MM.1S (cell line): ENCODE data around the gene KHDC4.
A peak's percentile ranks its signal among the peaks of the same experiment; 100 is the strongest.

Source experiments
- DNase-seq: peaks from one replicate; pipeline ENCODE4 v3.0.0-alpha.2; 2015
- H2AFZ ChIP-seq: fragments of 300-600 bp; sonication (generic); 2 replicates; pipeline ENCODE4 v1.6.0; 2016; ENCODE audit warnings: antibody characterized with exemption, low read length
- H3F3A ChIP-seq: fragments of 300-600 bp; sonication (generic); 2 replicates; pipeline ENCODE4 v1.6.1; 2016; ENCODE audit warnings: mild to moderate bottlenecking, antibody characterized with exemption, low read length, moderate library complexity, mixed read lengths; ENCODE audit not compliant: insufficient read depth
- H3K27ac ChIP-seq: fragments of 300-600 bp; sonication (generic); 2 replicates; pipeline ENCODE4 v1.5.1; 2016; ENCODE audit warnings: mild to moderate bottlenecking, low read length
- H3K27me3 ChIP-seq: fragments of 300-600 bp; sonication (generic); replicated peaks from 2 replicates; pipeline ENCODE4 v1.6.0; 2016; ENCODE audit warnings: low read length; ENCODE audit not compliant: insufficient read depth
- H3K36me3 ChIP-seq: fragments of 300-600 bp; sonication (generic); replicated peaks from 2 replicates; pipeline ENCODE4 v1.6.1; 2016; ENCODE audit warnings: mild to moderate bottlenecking, low read length, mixed read lengths; ENCODE audit not compliant: insufficient read depth
- H3K4me1 ChIP-seq: fragments of 300-600 bp; sonication (generic); 2 replicates; pipeline ENCODE4 v1.6.1; 2016; ENCODE audit warnings: low read length, mixed read lengths
- H3K4me2 ChIP-seq: fragments of 300-600 bp; sonication (generic); 2 replicates; pipeline ENCODE4 v1.6.0; 2016; ENCODE audit warnings: low read depth, low read length
- H3K4me3 ChIP-seq: fragments of 300-600 bp; sonication (generic); 2 replicates; pipeline ENCODE4 v1.5.1; 2016; ENCODE audit warnings: low read length, mixed read lengths
- H3K79me2 ChIP-seq: fragments of 300-600 bp; sonication (generic); 2 replicates; pipeline ENCODE4 v1.6.1; 2016; ENCODE audit warnings: mixed run types, low read length, mixed read lengths
- H3K9ac ChIP-seq: fragments of 300-600 bp; sonication (generic); 2 replicates; pipeline ENCODE4 v1.6.1; 2016; ENCODE audit warnings: low read length, mixed read lengths
- H3K9me2 ChIP-seq: fragments of 300-600 bp; sonication (generic); replicated peaks from 2 replicates; pipeline ENCODE4 v1.6.1; 2016; ENCODE audit warnings: mild to moderate bottlenecking, low read length, mixed read lengths; ENCODE audit not compliant: insufficient read depth
- H3K9me3 ChIP-seq: fragments of 300-600 bp; sonication (generic); replicated peaks from 2 replicates; pipeline ENCODE4 v1.6.1; 2016; ENCODE audit warnings: mild to moderate bottlenecking, low read length, mixed read lengths; ENCODE audit not compliant: insufficient read depth
- H4K20me1 ChIP-seq: fragments of 300-600 bp; sonication (generic); 2 replicates; pipeline ENCODE4 v1.6.1; 2016; ENCODE audit warnings: mild to moderate bottlenecking, low read length, moderate library complexity, mixed read lengths; ENCODE audit not compliant: insufficient read depth
- CTCF ChIP-seq: fragments of 300-600 bp; sonication (generic); IDR thresholded peaks from 2 replicates; pipeline ENCODE4 v1.5.1; 2016; ENCODE audit warnings: antibody characterized with exemption, low read length, mixed read lengths
- EZH2 ChIP-seq: fragments of 300-600 bp; sonication (generic); optimal IDR thresholded peaks from 2 replicates; pipeline ENCODE3; 2017; ENCODE audit warnings: low read depth, mild to moderate bottlenecking, antibody characterized with exemption, low read length, mixed read lengths
- EZH2phosphoT487 ChIP-seq: fragments of 300-600 bp; sonication (generic); IDR thresholded peaks from 2 replicates; pipeline ENCODE4 v1.6.1; 2018; ENCODE audit warnings: antibody characterized with exemption, low read length

KHDC4 gene

DNA sequence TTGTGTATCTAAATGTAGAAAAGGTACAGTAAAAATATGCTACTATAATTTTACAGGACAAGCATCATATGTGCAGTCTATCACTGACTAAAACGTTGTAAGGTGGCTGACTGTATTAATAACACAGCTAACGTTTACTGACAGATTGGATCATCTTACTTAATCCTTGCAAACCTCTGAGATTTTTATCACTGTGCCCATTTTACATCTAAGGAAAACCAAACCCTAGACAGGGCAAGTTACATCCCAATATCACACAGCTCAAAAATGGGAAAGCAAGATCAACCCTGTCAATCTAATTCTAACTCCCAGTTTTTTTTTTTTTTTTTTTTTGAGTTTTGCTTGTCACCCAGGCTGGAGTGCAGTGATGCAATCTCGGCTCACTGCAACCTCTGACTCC is 15.6 kb downstream of the KHDC4 start:
- no peak overlapping the region for H3K27ac ChIP-seq
- H3F3A ChIP-seq = peaks cover 33% of the 10 kb centered on the region
- H3K9me3 ChIP-seq = no peaks in the 10 kb centered on the region
- no peaks in the 10 kb centered on the region for H3K9me2 ChIP-seq
- peaks cover 62% of the 10 kb centered on the region for H3K36me3 ChIP-seq
- no peak overlapping the region for H3K4me2 ChIP-seq
- peaks cover 15% of the 10 kb centered on the region for H4K20me1 ChIP-seq
- no peak for DNase-seq
- TF ChIP-seq EZH2phosphoT487 = no peak
- TF ChIP-seq EZH2 = no peak
- TF ChIP-seq CTCF = no peak
- peaks cover 80% of the 10 kb centered on the region for H3K79me2 ChIP-seq
- no peaks in the 10 kb centered on the region for H3K27me3 ChIP-seq
- no peaks in the 10 kb centered on the region for H3K4me1 ChIP-seq
- H2AFZ ChIP-seq = no peak overlapping the region
- no peak overlapping the region for H3K4me3 ChIP-seq
- no peak overlapping the region for H3K9ac ChIP-seq

DNA sequence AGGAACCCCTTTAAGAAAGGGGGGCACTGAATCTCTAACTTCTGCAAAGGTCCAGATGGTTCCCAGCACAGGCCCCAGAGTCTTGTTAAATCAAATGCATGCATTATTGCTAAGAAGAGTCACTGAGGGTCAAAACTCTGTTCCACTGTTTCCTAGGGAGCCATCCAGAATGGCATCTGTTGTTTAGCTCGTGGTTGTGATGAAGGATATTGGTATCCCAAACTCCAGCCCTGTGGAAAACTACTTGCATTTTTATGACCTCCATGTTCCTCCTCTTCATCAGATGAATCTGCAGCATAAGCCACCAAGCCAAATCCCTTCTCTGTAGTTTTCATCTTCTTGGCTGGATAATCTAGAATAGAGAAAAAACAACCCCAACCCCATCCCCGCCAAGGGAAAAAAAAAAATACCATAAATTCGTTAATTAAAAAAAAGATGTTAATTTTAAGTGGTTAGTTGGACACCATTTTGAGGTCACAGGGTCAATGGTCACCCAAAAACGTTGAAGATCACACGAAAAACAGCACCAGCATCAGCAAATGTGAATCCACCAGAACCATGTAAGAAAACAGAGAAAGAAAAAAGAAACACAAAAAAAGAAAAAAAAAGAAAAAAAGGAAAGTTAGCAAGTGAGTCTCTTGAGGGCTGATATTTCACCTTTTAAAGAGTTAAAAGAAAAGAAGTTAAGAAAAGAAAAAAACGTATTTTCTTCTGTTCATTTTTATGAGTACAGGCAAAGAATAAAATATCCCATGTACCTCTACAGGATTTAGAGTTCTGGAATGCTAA is 20.1 kb downstream of the KHDC4 start:
- Histone ChIP-seq H3K4me2 (no peak overlapping the region), H3K9me2 (no peaks in the 10 kb centered on the region), H4K20me1 (peaks cover 11% of the 10 kb centered on the region), H2AFZ (no peak overlapping the region), H3K79me2 (peaks cover 60% of the 10 kb centered on the region), H3K9ac (no peak overlapping the region), H3F3A (peaks cover 63% of the 10 kb centered on the region), H3K9me3 (no peaks in the 10 kb centered on the region), H3K36me3 (peaks cover 50% of the 10 kb centered on the region), H3K27me3 (no peaks in the 10 kb centered on the region), H3K4me1 (peaks cover 14% of the 10 kb centered on the region), H3K4me3 (no peak overlapping the region), H3K27ac (no peak overlapping the region)
- DNase-seq = no peak
- TF ChIP-seq CTCF (no peak), EZH2 (no peak), EZH2phosphoT487 (no peak)

- H3K9ac ChIP-seq = no peak overlapping the region
- peaks cover 7% of the 10 kb centered on the region; the same call in 1 of the 2 replicates for H4K20me1 ChIP-seq
- H3K4me1 ChIP-seq = peaks cover 14% of the 10 kb centered on the region
- peak overlapping the region; percentile 89; the same call in 1 of the 2 replicates for H3K4me2 ChIP-seq
- no peak overlapping the region for H2AFZ ChIP-seq
- peaks cover 45% of the 10 kb centered on the region for H3K79me2 ChIP-seq
- H3K9me3 ChIP-seq = no peaks in the 10 kb centered on the region
- TF ChIP-seq EZH2 (no peak), EZH2phosphoT487 (no peak), CTCF (no peak)
- peak overlapping the region; percentile 55; the same call in 1 of the 2 replicates for H3K27ac ChIP-seq
- no peak overlapping the region for H3K4me3 ChIP-seq
- no peaks in the 10 kb centered on the region for H3K9me2 ChIP-seq
- no peaks in the 10 kb centered on the region for H3K27me3 ChIP-seq
- peak; percentile 43 for DNase-seq
- peaks cover 55% of the 10 kb centered on the region for H3F3A ChIP-seq
- peaks cover 36% of the 10 kb centered on the region for H3K36me3 ChIP-seq
These were observed 22.1 kb downstream of the KHDC4 start for GRCh38 chr1:155912056-155912536.
